Bronchial epithelial cell (primary cell): ENCODE measurements around the gene CMYA5. TPM values are rescaled to one million over a fixed set of nuclear protein-coding genes. Genes with fewer than 3 reads are reported as not detected.

Experiments used
- DNase-seq: peaks from one replicate; pipeline ENCODE4 v3.0.0-alpha.2; 2010; ENCODE audit warnings: low read depth
- FAIRE-seq: peaks from 2 replicates; lab custom pipeline; 2011; peaks lifted over from hg19 to GRCh38; lab: Jason Lieb, UNC
- H3K27me3 ChIP-seq: 2 replicates; pipeline ENCODE4 v1.5.1; 2011; ENCODE audit warnings: low read length; ENCODE audit not compliant: control insufficient read depth, insufficient read depth
- H3K36me3 ChIP-seq: 2 replicates; pipeline ENCODE4 v1.5.1; 2011; ENCODE audit warnings: low read length; ENCODE audit not compliant: control insufficient read depth, insufficient read depth
- H3K4me3 ChIP-seq: 2 replicates; pipeline ENCODE4 v1.5.1; 2011; ENCODE audit warnings: mild to moderate bottlenecking, low read depth, low read length, control low read depth
- CTCF ChIP-seq: IDR thresholded peaks from 2 replicates; pipeline ENCODE4 v1.5.1; 2011; ENCODE audit warnings: mild to moderate bottlenecking, moderate library complexity, low read length, control low read depth, inconsistent platforms; ENCODE audit not compliant: insufficient read depth, severe bottlenecking
- total RNA-seq: library from RNA; depleted of rRNA; stranded (reverse); fragments of >200 nt; gene quantifications from 2 replicates; pipeline ENCODE4 v1.2.1, GENCODE V29; 2014

The CMYA5 gene
- total RNA-seq, 1 donor from 2014 or later, result 0.26 TPM

DNA sequence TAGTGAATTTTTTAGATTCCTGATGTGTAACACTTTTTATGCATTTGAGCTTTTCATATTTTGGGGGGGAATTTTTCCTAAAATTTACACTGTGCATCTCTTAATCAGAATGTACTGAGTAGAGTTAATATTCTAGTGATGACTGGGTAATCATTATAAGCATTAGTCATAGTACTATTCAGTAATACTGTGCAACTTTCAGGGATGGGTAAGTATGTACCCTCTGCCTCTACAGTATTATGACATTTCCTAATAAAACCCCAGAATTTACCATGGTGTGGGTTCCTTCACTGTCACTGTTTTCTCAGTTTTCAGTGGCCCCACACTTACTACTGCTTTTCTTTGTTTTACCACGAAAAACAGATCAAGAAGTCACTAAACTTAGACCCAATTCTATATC is 2.8 kb upstream of the CMYA5 start:
- Histone ChIP-seq H3K4me3 (no peak overlapping the region), H3K36me3 (peaks cover 2% of the 10 kb centered on the region), H3K27me3 (no peaks in the 10 kb centered on the region)
- FAIRE-seq (no peak), DNase-seq (peak; percentile 35)
- no peak for TF ChIP-seq CTCF

GRCh38 chr5:79687889-79688288 is 1.7 kb upstream of the CMYA5 start:
- no peak for TF ChIP-seq CTCF
- no peak for FAIRE-seq
- DNase-seq, result no peak

GRCh38 chr5:79691007-79691406 is 1.4 kb downstream of the CMYA5 start:
- Histone ChIP-seq H3K27me3 (no peaks in the 10 kb centered on the region), H3K36me3 (no peaks in the 10 kb centered on the region), H3K4me3 (no peak overlapping the region)
- no peak for TF ChIP-seq CTCF
- DNase-seq (no peak), FAIRE-seq (no peak)

More at GRCh38 chr5:79687889-79688288, 1.7 kb upstream of the CMYA5 start:
- Histone ChIP-seq H3K4me3 (no peak overlapping the region), H3K36me3 (peaks cover 2% of the 10 kb centered on the region), H3K27me3 (no peaks in the 10 kb centered on the region)

DNA sequence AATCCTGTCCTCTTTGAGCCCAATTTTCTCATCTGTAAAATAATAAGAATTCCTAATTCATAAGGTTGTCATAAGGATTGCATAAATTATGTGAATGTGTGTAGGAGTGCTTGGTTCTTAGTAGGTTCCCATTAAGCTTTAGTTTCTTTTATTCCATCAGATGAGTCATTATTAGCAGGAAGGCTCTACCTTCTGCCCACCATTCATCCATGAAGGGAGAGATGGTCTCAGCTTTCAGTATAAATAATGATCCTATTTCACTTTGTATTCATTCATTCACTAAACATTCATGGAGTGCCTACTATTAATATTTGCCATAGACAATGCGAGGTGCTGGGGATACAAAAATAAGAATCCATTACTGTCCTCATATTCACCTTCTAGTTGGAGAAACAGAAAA is 3.0 kb downstream of the CMYA5 start:
- H3K4me3 ChIP-seq, result no peak overlapping the region
- FAIRE-seq (no peak), DNase-seq (peak; percentile 17)
- H3K36me3 ChIP-seq, result no peaks in the 10 kb centered on the region
- no peak for TF ChIP-seq CTCF
- H3K27me3 ChIP-seq, result no peaks in the 10 kb centered on the region

GRCh38 chr5:79694183-79694582 is 4.5 kb downstream of the CMYA5 start:
- no peak for FAIRE-seq
- H3K27me3 ChIP-seq, result no peaks in the 10 kb centered on the region

More at GRCh38 chr5:79694183-79694582, 4.5 kb downstream of the CMYA5 start:
- Histone ChIP-seq H3K36me3 (peaks cover 2% of the 10 kb centered on the region), H3K4me3 (no peak overlapping the region)
- TF ChIP-seq CTCF, result no peak
- no peak for DNase-seq
